GM19240 (cell line): Measurements from ENCODE around the gene LNP1.
"Not testable (repeated sequence)": the region's sequence is repeated elsewhere in the genome, so short reads cannot be mapped to it uniquely, and the experiment has no call there.

ENCODE experiments used
- DNase-seq: peaks from one replicate; pipeline ENCODE4 v3.0.0; 2011; ENCODE audit warnings: low spot score; ENCODE audit not compliant: insufficient read length

LNP1 gene

DNA sequence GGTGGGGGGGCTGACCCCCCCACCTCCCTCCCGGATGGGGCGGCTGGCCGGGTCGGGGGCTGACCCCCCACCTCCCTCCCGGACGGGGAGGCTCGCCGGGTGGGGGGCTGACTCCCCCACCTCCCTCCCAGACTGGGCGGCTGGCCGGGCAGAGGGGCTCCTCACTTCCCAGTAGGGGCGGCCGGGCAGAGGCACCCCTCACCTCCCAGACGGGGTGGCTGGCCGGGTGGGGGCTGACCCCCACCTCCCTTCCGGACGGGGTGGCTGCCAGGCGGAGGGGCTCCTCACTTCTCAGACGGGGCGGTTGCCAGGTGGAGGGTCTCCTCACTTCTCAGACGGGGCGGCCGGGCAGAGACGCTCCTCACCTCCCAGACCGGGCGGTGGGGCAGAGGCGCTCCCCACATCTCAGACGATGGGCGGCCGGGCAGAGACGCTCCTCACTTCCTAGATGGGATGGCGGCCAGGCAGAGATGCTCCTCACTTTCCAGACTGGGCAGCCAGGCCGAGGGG is 76.6 kb downstream of the LNP1 start:
- not testable (repeated sequence) for DNase-seq

GRCh38 chr3:100478521-100478920 is 77.2 kb downstream of the LNP1 start:
- DNase-seq = not testable (repeated sequence)

DNA sequence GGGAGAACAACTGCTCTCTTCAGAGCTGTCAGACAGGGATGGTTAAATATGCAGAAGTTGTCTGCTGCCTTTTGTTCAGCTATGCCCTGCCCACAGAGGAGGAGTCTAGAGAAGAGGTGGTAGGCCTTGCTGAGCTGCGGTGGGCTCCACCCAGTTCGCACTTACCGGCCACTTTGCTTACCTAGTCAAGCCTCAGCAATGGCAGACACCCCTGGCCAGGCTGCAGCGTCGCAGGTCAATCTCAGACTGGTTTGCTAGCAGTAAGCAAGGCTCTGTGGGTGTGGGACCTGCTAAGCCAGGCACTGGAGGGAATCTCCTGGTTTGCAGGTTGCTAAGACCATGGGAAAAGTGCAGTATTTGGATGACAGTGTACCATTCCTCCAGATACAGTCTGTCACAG is 78.7 kb downstream of the LNP1 start:
- no peak for DNase-seq

GRCh38 chr3:100482176-100482575 is 80.8 kb downstream of the LNP1 start:
- no peak for DNase-seq

- no peak for DNase-seq
Observed at GRCh38 chr3:100483529-100483928, 82.2 kb downstream of the LNP1 start.

- DNase-seq = no peak
Observed at GRCh38 chr3:100486808-100487207, 85.5 kb downstream of the LNP1 start.

DNA sequence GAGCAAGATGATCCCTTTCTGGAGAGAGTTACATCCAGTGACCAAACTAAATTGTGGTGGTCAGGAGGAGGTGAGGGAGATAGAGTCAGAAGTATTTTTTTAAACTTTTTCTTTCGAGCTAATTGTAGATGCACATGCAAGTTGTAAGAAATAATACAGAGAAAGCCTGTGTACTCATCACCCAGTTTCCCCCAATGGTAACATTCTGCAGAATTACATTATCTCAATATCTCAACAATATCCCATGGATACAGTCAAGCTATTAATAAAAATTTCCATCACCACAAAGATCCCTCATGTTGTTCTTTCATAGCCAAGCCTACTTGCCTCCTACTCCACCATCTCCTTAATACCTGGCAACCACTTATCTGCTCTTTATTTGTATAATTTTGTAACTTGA is 87.8 kb downstream of the LNP1 start:
- DNase-seq = no peak

DNA sequence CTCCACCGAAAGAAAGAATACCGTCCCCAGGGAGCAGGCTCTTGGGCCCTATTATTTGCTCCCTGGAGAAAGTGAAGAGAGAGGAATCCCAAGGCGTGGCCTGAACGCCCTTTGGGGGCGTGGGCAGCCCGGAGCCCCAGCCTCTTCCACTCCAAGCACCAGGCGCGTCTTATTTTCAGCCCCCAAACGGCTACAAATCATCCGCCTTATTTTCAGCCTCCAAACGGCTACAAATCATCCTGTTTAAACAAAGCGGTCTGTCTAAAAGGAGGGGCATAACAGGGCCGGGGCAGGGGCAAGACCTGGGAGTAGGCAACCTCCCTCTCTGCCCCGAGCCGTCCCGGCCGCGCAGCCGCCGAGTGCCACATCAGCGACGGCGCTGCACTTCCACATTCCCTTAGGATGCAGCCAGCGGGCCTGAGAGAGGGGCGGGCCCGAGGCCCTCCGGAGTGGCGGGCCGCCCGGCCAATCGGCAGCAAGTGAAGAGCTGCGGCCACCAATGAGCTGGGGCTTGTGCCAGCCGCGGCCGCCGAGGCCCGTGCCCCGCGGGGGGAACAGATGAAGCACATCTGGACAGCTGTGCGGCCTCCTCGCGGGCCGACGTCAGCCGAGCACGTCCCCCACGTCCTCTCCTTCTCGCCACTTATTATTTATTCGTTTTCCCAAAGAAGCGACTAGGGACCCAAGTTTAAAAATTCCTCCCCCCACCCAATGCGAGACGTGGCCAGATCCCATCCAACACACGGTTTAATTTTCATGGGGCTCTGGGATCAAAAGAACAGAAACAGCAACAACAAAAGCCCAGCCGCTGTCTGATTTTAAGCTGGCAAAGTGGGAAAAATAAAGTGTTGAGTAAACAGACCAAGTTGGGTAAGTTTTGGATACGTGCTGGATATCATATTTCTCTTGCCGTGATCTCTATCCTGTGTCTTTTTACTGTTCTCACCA is 91.0 kb downstream of the LNP1 start, which contains the start of gene TMEM45A:
Gene TMEM45A, plus strand, starts transcription at position 561 of the 948 bp plus-strand sequence. CDS start 62,593 bp downstream, outside the sequence.
- peak; percentile 88 for DNase-seq

DNA sequence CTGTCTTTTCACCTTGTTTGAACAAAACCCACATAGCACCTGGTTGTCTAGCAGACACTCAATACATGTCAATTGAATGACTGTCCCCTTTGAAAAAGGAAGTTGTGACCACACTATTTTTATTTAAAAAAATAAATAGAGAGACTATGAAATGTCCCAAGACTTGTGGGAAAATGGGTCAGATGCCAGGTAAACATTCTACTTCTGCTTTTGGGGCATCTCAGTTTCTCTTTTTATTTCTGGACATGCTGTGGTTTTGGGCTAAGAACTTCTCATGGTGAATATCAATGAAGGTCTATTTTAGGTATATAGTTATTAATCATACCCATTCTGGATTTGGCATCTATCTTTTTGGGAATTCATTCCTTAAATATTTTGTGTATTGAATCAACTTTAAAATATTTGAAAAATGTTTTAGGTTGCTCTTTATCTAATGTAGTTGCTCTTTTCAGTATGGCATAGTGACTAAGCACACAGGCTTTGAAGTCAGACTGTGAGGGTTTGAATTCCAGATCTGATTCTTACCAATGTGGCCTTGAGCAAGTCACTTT is 95.4 kb downstream of the LNP1 start:
- no peak for DNase-seq

- no peak for DNase-seq
Observed at GRCh38 chr3:100499651-100500050, 98.3 kb downstream of the LNP1 start.

DNA sequence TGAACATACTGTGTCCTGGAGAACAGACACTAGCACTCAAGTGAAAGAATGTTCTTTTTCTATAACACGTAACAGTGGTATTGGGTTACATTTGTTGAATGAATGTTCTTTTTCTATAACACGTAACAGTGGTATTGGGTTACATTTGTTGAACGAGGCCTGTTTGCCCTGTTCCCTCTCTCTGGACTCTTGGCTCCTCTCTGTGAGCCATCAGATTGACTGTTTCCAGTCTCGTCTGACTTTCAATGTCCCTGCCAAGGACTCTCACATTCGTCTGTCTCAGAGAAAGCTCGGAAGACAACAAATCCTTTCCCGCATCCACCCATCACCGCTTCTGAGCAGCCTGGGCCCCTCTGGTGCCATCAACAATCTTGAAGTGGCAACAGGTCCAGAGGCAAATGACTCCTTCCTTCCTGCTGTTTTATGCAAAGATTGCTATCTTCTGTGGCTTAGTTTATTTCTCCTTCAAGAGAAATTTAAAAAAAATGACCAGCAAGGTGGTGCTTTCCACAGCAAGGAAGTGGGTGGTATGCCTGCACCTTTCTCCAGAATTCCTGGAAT is 99.1 kb downstream of the LNP1 start:
- DNase-seq = no peak

DNA sequence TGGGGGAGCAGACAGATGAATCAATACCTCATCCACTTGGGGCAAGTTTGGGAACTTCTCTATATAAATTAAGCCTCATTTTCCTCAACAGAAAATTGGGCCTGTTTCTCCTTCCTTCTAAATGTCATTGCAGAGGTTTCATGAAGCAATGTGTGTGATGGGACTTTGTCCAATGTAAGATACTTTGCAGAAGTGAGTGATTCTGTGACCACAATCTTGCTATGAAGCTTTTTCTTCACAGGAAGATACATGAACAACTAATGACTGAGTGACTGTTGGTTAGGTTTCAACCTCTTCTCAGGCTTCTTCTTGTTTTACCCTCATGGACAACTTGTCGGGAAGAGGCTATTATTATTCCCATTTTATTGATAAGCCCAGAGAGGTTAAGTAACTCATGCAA is 102.1 kb downstream of the LNP1 start:
- no peak for DNase-seq
